Measurements from ENCODE around the gene ATP6V0C. TPM values are rescaled to one million over a fixed set of nuclear protein-coding genes. Genes with fewer than 3 reads are reported as not detected.

The ATP6V0C gene
- total and polyA plus RNA-seq, 2 of the 13 experiments (the other 11 are each of a cell fraction or from before 2014, with no cell fraction given) = 10.4 to 20.1 TPM

DNA sequence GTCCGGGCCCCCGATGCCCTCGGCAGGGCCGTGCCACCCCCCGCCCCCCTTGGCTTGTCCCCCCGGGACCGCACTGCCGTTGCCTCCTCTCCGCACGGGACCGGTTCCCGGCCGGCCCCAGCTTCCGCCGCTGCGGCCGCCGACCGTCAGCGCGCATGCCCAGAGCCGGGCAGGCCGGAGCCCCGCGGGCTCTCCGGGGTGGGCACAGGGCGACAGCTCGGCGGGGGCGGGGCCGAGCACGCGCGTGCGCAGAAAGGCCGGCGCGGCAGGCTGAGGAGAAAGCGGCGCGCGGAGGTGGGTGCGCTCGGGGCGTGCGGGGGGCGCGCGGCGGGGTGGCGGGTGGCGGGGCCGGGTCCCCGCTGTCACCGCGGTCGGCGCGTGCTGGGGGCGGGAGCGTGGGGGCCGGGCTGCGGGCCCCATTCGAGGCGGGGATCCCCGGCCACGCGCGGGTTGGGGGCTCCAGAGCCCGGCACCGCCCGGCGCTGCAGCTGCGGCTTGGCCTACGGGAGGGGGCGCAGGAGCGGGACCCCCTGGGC lies 38.8 kb upstream of the ATP6V0C start, which contains the start of gene TBC1D24 (continued):
- TF ChIP-seq, protein P1, sequence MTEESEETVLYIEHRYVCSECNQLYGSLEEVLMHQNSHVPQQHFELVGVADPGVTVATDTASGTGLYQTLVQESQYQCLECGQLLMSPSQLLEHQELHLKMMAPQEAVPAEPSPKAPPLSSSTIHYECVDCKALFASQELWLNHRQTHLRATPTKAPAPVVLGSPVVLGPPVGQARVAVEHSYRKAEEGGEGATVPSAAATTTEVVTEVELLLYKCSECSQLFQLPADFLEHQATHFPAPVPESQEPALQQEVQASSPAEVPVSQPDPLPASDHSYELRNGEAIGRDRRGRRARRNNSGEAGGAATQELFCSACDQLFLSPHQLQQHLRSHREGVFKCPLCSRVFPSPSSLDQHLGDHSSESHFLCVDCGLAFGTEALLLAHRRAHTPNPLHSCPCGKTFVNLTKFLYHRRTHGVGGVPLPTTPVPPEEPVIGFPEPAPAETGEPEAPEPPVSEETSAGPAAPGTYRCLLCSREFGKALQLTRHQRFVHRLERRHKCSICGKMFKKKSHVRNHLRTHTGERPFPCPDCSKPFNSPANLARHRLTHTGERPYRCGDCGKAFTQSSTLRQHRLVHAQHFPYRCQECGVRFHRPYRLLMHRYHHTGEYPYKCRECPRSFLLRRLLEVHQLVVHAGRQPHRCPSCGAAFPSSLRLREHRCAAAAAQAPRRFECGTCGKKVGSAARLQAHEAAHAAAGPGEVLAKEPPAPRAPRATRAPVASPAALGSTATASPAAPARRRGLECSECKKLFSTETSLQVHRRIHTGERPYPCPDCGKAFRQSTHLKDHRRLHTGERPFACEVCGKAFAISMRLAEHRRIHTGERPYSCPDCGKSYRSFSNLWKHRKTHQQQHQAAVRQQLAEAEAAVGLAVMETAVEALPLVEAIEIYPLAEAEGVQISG (CRISPR knock-in tag; IDR thresholded peaks at IDR 0.05) = 0 out of 2 replicates have a peak, but pooled peaks have one; percentile 4
- TF ChIP-seq ZFX (CRISPR knock-in tag; IDR thresholded peaks at IDR 0.05; ENCODE audit: low read depth) = 0 out of 2 replicates have a peak, but pooled peaks have one; percentile 10
- TF ChIP-seq ZNF549 (CRISPR knock-in tag; IDR thresholded peaks at IDR 0.05) = no peak
- no peak for TF ChIP-seq HCFC1 (IDR thresholded peaks at IDR 0.05; ENCODE audit: low read depth, low read length)
- TF ChIP-seq ZNF879 (CRISPR knock-in tag; IDR thresholded peaks at IDR 0.05) = no peak

DNA sequence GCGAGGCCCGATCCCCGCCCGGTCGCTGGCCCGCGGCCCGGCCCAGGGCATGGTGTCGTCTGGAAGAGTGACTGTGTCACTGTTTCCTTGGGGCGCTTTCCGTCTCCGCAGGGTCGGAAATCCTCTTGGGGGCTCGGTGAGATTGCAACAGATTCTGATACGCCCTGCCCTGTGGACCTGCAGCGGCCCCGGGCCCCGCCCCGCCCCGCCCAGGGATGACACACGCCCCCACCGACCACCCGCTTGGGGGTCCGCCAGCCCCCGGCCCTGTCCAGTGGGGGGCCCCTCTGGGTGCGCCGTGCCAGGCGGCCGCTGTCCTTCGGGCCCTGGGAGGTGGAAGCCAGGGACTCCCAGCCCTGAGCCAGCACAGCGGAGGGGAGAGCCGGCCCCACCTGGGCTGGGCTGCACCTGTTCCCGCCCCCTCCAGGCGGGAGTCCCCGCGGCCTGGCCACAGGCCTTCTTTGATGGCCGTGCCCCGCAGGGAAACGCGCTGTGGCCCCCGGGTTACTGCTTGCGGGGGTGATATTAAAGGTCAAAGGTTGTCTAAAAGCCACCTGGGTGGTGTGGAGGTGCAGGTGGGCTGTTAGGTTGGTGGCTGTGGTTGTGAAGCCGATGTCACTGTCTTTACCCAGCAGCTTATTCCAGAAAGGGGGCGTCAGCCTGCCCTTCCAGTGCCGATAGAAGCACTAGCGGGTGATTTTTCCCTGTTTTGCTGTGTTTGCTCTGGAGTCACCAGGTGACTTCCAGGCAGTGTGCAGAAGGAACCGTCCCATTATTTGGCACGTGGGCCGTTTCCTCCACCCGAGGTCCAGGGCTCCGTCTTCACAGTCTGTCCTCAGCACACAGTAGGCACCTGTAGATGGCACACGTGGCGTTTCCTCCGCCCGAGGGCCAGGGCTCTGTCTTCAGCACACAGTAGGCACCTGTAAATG lies 38.1 kb upstream of the ATP6V0C start:
- peaks cover 2 to 3% of the 10 kb centered on the region in 2 experiments for H3K27me3 ChIP-seq (ENCODE audit: control insufficient read depth in 1 of 2, insufficient read depth in 2 of 2, low read length in 2 of 2)
- H4K20me1 ChIP-seq (ENCODE audit: insufficient read depth, low read length) = peaks cover 18% of the 10 kb centered on the region
- DNase-seq (ENCODE audit: low spot score) (no peak), ATAC-seq (peak; percentile 16), FAIRE-seq (no peak)
- POLR2A ChIA-PET = interaction anchor here (0.6 to 1.6 kb wide), 6 partner anchors 9 to 224 kb away, joined by 3 to 6 read pairs (median 4); partner anchors contain the start of genes AMDHD2, ECI1 and TEDC2
- no peak overlapping the region for H2AFZ ChIP-seq (ENCODE audit: low read length)
- peaks cover 61% of the 10 kb centered on the region for H3K4me1 ChIP-seq (ENCODE audit: insufficient read depth, low read length)
- BruUV-seq (replicated peaks) = no TSS peak
- H3K27ac ChIP-seq (ENCODE audit: extremely low read length, insufficient read depth, low read length) = peak overlapping the region; percentile 53
- peaks cover 22% of the 10 kb centered on the region for H3K79me2 ChIP-seq (ENCODE audit: insufficient read depth, low read length)
- CTCF ChIA-PET (ENCODE audit: low intra/inter-chr PET ratio, low total read pairs) = interaction anchor here (1.4 kb wide), 1 partner anchor 26 kb away, joined by 3 read pairs; no protein-coding TSS in a partner anchor
- peak overlapping the region; percentile 71 for H3K9ac ChIP-seq (ENCODE audit: insufficient read depth, low read depth, low read length)
- peak overlapping the region; percentile 88 for H3K4me2 ChIP-seq (ENCODE audit: low read depth, low read length)
- intact Hi-C loops (cut with micrococcal nuclease; ENCODE audit: unreplicated experiment) = loop anchor here (1.0 kb wide), 1 partner anchor 320 kb away; the partner anchor contains the start of gene TRAF7
- WGBS (ENCODE audit: low lambda C conversion rate) = 5% methylated on average over 15 of the region's 55 CpGs
- H3K4me3 ChIP-seq (replicated peaks in 1 of 3; ENCODE audit: insufficient read depth in 1 of 3, low read depth in 2 of 3, low read length in 3 of 3) = peak overlapping the region; percentile 74 to 85 (median 79)
- in situ Hi-C loops (cut with HindIII; ENCODE audit: extremely low pct_ligation_motif_present, low pct_unique_long_range_greater_than_20kb) = no loop called here
- H3K36me3 ChIP-seq (replicated peaks in 1 of 2; ENCODE audit: control insufficient read depth in 1 of 2, insufficient read depth in 2 of 2, low read length in 2 of 2) = peaks cover 2 to 5% of the 10 kb centered on the region in 2 experiments; a peak in 2 of 5 replicates
- H3K9me3 ChIP-seq (ENCODE audit: low read length) = no peaks in the 10 kb centered on the region
- TF ChIP-seq GABPB1 (CRISPR knock-in tag; IDR thresholded peaks at IDR 0.05) (peak; percentile 38; the same call in 1 of the 2 replicates), KLF12 (CRISPR knock-in tag; IDR thresholded peaks at IDR 0.05; ENCODE audit: borderline replicate concordance) (peak; percentile 55; the same call in 1 of the 2 replicates), TBX2 (CRISPR knock-in tag; IDR thresholded peaks at IDR 0.05; ENCODE audit: borderline replicate concordance) (peak; percentile 16; the same call in 1 of the 2 replicates), ZEB1 (IDR thresholded peaks at IDR 0.05; ENCODE audit: insufficient replicate concordance, low read depth) (peak; percentile 81), NONO (IDR thresholded peaks at IDR 0.05) (no peak), NONO (CRISPR knock-in tag; conservative IDR thresholded peaks at IDR 0.05) (peak; percentile 40; the same call in 1 of the 2 replicates)
- TF ChIP-seq, protein P2, sequence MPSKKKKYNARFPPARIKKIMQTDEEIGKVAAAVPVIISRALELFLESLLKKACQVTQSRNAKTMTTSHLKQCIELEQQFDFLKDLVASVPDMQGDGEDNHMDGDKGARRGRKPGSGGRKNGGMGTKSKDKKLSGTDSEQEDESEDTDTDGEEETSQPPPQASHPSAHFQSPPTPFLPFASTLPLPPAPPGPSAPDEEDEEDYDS (CRISPR knock-in tag; IDR thresholded peaks at IDR 0.05) = no peak
